Measurements from ENCODE around the gene GBA3. TPM values are rescaled to one million over a fixed set of nuclear protein-coding genes. Genes with fewer than 3 reads are reported as not detected.

The GBA3 gene
- total RNA-seq, 4 donors from 2014 or later = 41.3 to 306 (median 189) TPM

DNA sequence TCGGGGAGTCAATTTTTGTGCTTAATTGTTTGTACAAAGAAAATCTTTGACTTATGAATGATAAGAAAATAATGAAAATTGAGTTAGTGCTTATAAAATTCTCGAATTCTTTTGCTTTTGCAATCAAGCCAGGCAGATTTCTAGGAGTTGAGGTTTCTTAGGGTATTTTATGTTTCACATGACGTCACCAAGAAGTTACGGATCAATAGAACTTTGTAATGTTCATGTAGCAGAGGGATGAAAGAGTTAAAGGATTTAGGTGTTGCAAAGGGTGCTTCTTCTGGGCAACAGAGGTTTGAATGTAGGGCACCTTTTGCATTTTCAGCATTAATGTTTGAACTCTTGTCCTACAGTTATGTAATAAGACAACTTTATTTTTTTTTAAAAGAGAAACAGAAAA, 19.4 kb downstream of the GBA3 start:
- Histone ChIP-seq H3K36me3 (no peaks in the 10 kb centered on the region), H3K27me3 (no peaks in the 10 kb centered on the region), H3K4me1 (no peaks in the 10 kb centered on the region), H3K4me3 (no peak overlapping the region), H3K27ac (no peak overlapping the region), H3K9me3 (no peaks in the 10 kb centered on the region)
- TF ChIP-seq POLR2A (IDR thresholded peaks at IDR 0.05) = no peak
- no peak for TF ChIP-seq CTCF (IDR thresholded peaks at IDR 0.05)
- no peak for DNase-seq

DNA sequence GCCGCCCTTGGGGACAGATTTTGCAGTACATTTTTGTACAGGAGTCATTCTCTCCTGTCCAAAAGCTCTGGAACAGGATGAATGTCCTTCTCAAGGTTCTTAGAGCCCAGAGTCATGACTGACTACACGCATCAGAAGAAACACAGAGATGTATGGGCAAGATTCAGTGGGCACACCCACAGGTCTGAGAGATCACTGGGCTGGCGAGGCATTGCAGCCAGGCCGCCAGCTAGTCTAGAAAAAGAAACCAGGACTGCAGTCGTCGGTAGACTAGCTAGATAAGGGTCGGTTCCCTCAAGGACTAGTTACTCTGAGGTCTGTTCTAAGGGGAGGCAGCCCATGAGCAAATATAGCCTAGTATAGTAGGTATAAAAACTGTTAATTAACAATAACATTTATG, 19.8 kb downstream of the GBA3 start:
- Histone ChIP-seq H3K36me3 (no peaks in the 10 kb centered on the region), H3K4me3 (no peak overlapping the region), H3K27ac (no peak overlapping the region), H3K4me1 (no peaks in the 10 kb centered on the region), H3K9me3 (no peaks in the 10 kb centered on the region), H3K27me3 (no peaks in the 10 kb centered on the region)
- TF ChIP-seq POLR2A (IDR thresholded peaks at IDR 0.05) (no peak), CTCF (IDR thresholded peaks at IDR 0.05) (no peak)
- no peak for DNase-seq

DNA sequence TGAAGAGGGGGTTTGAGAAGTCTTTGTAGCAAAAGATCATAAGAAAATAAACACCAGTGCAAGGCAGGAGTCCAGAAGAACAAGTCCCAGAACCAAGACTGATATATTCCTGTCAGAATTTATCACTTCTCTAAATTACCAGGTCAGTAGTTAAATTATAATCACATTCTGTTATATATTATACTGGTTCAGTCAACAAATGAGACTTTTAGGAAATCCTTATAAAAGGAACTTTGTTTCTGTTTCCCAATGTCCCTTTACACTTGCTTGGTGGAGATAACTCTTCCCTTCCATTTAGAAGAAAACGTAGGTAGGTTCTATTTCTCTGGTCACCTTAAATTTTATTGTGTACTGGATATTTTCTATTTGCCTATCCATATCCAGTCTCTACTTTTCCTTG, 21.1 kb downstream of the GBA3 start:
- no peak for DNase-seq
- no peak for TF ChIP-seq CTCF (IDR thresholded peaks at IDR 0.05)
- TF ChIP-seq POLR2A (IDR thresholded peaks at IDR 0.05) = no peak
- H3K4me1 ChIP-seq = no peaks in the 10 kb centered on the region
- no peaks in the 10 kb centered on the region for H3K9me3 ChIP-seq
- H3K27ac ChIP-seq = no peak overlapping the region
- no peaks in the 10 kb centered on the region for H3K27me3 ChIP-seq
- no peak overlapping the region for H3K4me3 ChIP-seq
- H3K36me3 ChIP-seq = no peaks in the 10 kb centered on the region

GRCh38 chr4:22719218-22719617, 26.5 kb downstream of the GBA3 start:
- no peaks in the 10 kb centered on the region for H3K36me3 ChIP-seq
- no peaks in the 10 kb centered on the region for H3K4me1 ChIP-seq
- TF ChIP-seq POLR2A (IDR thresholded peaks at IDR 0.05) = no peak
- TF ChIP-seq CTCF (IDR thresholded peaks at IDR 0.05) = no peak
- no peaks in the 10 kb centered on the region for H3K9me3 ChIP-seq
- DNase-seq = no peak
- H3K27me3 ChIP-seq = no peaks in the 10 kb centered on the region
- no peak overlapping the region for H3K27ac ChIP-seq
- no peak overlapping the region for H3K4me3 ChIP-seq

- Histone ChIP-seq H3K27ac (no peak overlapping the region), H3K4me1 (no peaks in the 10 kb centered on the region), H3K27me3 (no peaks in the 10 kb centered on the region), H3K9me3 (no peaks in the 10 kb centered on the region), H3K4me3 (no peak overlapping the region), H3K36me3 (no peaks in the 10 kb centered on the region)
- no peak for DNase-seq
- TF ChIP-seq CTCF (IDR thresholded peaks at IDR 0.05) = no peak
- no peak for TF ChIP-seq POLR2A (IDR thresholded peaks at IDR 0.05)
These were observed 27.4 kb downstream of the GBA3 start for GRCh38 chr4:22720091-22720490.

- no peak overlapping the region for H3K4me3 ChIP-seq
- H3K27me3 ChIP-seq = no peaks in the 10 kb centered on the region
- H3K9me3 ChIP-seq = no peaks in the 10 kb centered on the region
- no peaks in the 10 kb centered on the region for H3K36me3 ChIP-seq
- H3K4me1 ChIP-seq = no peaks in the 10 kb centered on the region
- no peak for TF ChIP-seq CTCF (IDR thresholded peaks at IDR 0.05)
- no peak for TF ChIP-seq POLR2A (IDR thresholded peaks at IDR 0.05)
- H3K27ac ChIP-seq = no peak overlapping the region
- no peak for DNase-seq
These were observed 28.5 kb downstream of the GBA3 start for GRCh38 chr4:22721204-22721603.

Measured in Peyer's patch (tissue), 4 donors.